ENCODE data around the gene PRKCD. TPM values are rescaled to one million over a fixed set of nuclear protein-coding genes. Genes with fewer than 3 reads are reported as not detected.

PRKCD gene
- total RNA-seq, 1 experiment from 2014 or later = 1.4 TPM

GRCh38 chr3:53230789-53231188 is 69.8 kb downstream of the PRKCD start:
- Histone ChIP-seq H3K27ac (ENCODE audit: low read depth, low read length, poor library complexity, severe bottlenecking) (no peak overlapping the region), H3K27me3 (replicated peaks; ENCODE audit: insufficient read depth, low read depth, low read length, poor library complexity) (no peaks in the 10 kb centered on the region), H3K9me3 (ENCODE audit: low read depth, low read length, poor library complexity, severe bottlenecking) (no peaks in the 10 kb centered on the region), H3K4me1 (ENCODE audit: insufficient read depth, low read length, poor library complexity, severe bottlenecking) (no peaks in the 10 kb centered on the region), H3K36me3 (ENCODE audit: insufficient read depth, low read length, poor library complexity, severe bottlenecking) (peaks cover 45% of the 10 kb centered on the region), H3K4me3 (ENCODE audit: low read depth, low read length, poor library complexity, severe bottlenecking) (no peak overlapping the region)
- intact Hi-C loops (cut with micrococcal nuclease; ENCODE audit: unreplicated experiment) = no loop called here
- BruUV-seq (replicated peaks) = no TSS peak
- DNase-seq (ENCODE audit: low spot score) = no peak
- TF ChIP-seq, protein P1, sequence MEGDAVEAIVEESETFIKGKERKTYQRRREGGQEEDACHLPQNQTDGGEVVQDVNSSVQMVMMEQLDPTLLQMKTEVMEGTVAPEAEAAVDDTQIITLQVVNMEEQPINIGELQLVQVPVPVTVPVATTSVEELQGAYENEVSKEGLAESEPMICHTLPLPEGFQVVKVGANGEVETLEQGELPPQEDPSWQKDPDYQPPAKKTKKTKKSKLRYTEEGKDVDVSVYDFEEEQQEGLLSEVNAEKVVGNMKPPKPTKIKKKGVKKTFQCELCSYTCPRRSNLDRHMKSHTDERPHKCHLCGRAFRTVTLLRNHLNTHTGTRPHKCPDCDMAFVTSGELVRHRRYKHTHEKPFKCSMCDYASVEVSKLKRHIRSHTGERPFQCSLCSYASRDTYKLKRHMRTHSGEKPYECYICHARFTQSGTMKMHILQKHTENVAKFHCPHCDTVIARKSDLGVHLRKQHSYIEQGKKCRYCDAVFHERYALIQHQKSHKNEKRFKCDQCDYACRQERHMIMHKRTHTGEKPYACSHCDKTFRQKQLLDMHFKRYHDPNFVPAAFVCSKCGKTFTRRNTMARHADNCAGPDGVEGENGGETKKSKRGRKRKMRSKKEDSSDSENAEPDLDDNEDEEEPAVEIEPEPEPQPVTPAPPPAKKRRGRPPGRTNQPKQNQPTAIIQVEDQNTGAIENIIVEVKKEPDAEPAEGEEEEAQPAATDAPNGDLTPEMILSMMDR (conservative IDR thresholded peaks at IDR 0.05; ENCODE audit: low read depth, low read length) = no peak
- no peak for TF ChIP-seq EZH2 (IDR thresholded peaks at IDR 0.05; ENCODE audit: borderline replicate concordance, low read depth, low read length, poor library complexity, severe bottlenecking)
- ChIA-PET CTCF (no interaction called here), POLR2A (ENCODE audit: low non-redundant PET) (no interaction called here)

GRCh38 chr3:53231532-53232511 is 70.8 kb downstream of the PRKCD start:
- CTCF ChIA-PET = no interaction called here
- intact Hi-C loops (cut with micrococcal nuclease; ENCODE audit: unreplicated experiment) = no loop called here

GRCh38 chr3:53232641-53233377 is 71.8 kb downstream of the PRKCD start:
- POLR2A ChIA-PET (ENCODE audit: low non-redundant PET) = no interaction called here
- Histone ChIP-seq H3K27me3 (replicated peaks; ENCODE audit: insufficient read depth, low read depth, low read length, poor library complexity) (no peaks in the 10 kb centered on the region), H3K9me3 (ENCODE audit: low read depth, low read length, poor library complexity, severe bottlenecking) (no peaks in the 10 kb centered on the region), H3K4me3 (ENCODE audit: low read depth, low read length, poor library complexity, severe bottlenecking) (no peak overlapping the region), H3K36me3 (ENCODE audit: insufficient read depth, low read length, poor library complexity, severe bottlenecking) (peaks cover 36% of the 10 kb centered on the region), H3K4me1 (ENCODE audit: insufficient read depth, low read length, poor library complexity, severe bottlenecking) (peaks cover 9% of the 10 kb centered on the region), H3K27ac (ENCODE audit: low read depth, low read length, poor library complexity, severe bottlenecking) (no peak overlapping the region)
- CTCF ChIA-PET = no interaction called here
- TF ChIP-seq EZH2 (IDR thresholded peaks at IDR 0.05; ENCODE audit: borderline replicate concordance, low read depth, low read length, poor library complexity, severe bottlenecking) = no peak
- TF ChIP-seq, protein P1 (conservative IDR thresholded peaks at IDR 0.05; ENCODE audit: low read depth, low read length) = no peak
- no peak for DNase-seq (ENCODE audit: low spot score)
- intact Hi-C loops (cut with micrococcal nuclease; ENCODE audit: unreplicated experiment) = no loop called here
- no TSS peak for BruUV-seq (replicated peaks)

More at GRCh38 chr3:53231532-53232511, 70.8 kb downstream of the PRKCD start:
- POLR2A ChIA-PET (ENCODE audit: low non-redundant PET) = no interaction called here
- H3K4me3 ChIP-seq (ENCODE audit: low read depth, low read length, poor library complexity, severe bottlenecking) = no peak overlapping the region
- peaks cover 42% of the 10 kb centered on the region for H3K36me3 ChIP-seq (ENCODE audit: insufficient read depth, low read length, poor library complexity, severe bottlenecking)
- DNase-seq (ENCODE audit: low spot score) = no peak
- H3K9me3 ChIP-seq (ENCODE audit: low read depth, low read length, poor library complexity, severe bottlenecking) = no peaks in the 10 kb centered on the region
- no peaks in the 10 kb centered on the region for H3K27me3 ChIP-seq (replicated peaks; ENCODE audit: insufficient read depth, low read depth, low read length, poor library complexity)
- no peak for TF ChIP-seq EZH2 (IDR thresholded peaks at IDR 0.05; ENCODE audit: borderline replicate concordance, low read depth, low read length, poor library complexity, severe bottlenecking)
- TF ChIP-seq, protein P1 (conservative IDR thresholded peaks at IDR 0.05; ENCODE audit: low read depth, low read length) = no peak
- no peak overlapping the region for H3K27ac ChIP-seq (ENCODE audit: low read depth, low read length, poor library complexity, severe bottlenecking)
- no TSS peak for BruUV-seq (replicated peaks)
- H3K4me1 ChIP-seq (ENCODE audit: insufficient read depth, low read length, poor library complexity, severe bottlenecking) = peaks cover 8% of the 10 kb centered on the region

All from A673 (cell line).